ENCODE results near the gene SMG5.

SMG5 gene, protein sequence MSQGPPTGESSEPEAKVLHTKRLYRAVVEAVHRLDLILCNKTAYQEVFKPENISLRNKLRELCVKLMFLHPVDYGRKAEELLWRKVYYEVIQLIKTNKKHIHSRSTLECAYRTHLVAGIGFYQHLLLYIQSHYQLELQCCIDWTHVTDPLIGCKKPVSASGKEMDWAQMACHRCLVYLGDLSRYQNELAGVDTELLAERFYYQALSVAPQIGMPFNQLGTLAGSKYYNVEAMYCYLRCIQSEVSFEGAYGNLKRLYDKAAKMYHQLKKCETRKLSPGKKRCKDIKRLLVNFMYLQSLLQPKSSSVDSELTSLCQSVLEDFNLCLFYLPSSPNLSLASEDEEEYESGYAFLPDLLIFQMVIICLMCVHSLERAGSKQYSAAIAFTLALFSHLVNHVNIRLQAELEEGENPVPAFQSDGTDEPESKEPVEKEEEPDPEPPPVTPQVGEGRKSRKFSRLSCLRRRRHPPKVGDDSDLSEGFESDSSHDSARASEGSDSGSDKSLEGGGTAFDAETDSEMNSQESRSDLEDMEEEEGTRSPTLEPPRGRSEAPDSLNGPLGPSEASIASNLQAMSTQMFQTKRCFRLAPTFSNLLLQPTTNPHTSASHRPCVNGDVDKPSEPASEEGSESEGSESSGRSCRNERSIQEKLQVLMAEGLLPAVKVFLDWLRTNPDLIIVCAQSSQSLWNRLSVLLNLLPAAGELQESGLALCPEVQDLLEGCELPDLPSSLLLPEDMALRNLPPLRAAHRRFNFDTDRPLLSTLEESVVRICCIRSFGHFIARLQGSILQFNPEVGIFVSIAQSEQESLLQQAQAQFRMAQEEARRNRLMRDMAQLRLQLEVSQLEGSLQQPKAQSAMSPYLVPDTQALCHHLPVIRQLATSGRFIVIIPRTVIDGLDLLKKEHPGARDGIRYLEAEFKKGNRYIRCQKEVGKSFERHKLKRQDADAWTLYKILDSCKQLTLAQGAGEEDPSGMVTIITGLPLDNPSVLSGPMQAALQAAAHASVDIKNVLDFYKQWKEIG

DNA sequence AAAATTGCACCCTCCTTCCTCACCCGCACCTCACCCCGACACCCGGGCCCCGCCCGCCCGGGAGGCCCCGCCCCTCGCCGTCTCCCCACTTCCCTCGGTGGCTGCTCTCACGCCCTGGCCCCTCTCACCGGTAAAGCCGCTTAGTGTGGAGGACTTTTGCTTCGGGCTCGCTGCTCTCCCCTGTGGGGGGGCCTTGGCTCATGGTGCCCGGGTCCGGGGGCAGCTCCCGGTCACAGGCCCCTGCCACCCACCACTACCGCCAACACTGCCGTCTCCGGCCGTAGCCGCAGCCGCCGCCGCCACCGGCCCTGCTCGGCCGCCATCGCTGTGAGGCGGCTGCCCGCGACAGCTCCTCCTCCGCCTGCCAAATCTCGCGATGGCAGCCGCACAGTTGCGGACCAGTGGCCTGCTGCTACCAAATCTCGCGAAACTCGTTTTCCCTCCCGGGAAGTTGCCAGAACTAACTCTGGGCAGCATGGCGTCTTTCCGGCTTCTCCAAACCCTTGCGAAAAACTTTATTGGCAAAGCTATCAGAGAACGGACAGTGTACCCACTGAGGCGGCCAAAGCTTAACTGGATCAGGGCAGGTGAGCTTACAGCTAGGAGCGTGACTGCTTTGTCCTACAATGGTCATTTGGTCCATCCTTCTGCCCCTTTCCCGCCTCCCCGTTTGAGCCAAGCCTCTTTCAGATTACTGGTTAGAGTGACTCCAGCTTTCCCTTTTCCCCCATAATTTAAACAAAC, at the start of gene SMG5:
TSS of gene SMG5 (minus strand) at position 347 of the 744 bp plus-strand sequence. CDS start at position 202, 145 bp downstream.
- peak; percentile 99 for DNase-seq

DNA sequence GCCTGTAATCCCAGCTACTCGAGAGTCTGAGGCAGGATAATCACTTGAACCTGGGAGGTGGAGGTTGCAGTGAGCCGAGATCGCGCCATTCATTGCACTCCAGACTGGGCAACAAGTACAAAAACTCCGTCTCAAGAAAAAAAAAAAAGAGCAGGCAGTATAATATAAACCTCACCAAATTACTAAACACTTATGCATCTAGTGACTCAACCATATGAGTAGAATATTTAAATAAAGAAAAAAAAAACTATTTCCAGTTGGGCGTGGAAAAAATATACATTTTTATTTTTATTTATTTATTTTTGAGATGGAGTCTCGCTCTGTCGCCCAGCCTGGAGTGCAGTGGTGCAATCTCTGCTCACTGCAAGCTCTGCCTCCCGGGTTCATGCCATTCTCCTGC, 40.6 kb upstream of the SMG5 start:
- peak; percentile 15 for DNase-seq

DNA sequence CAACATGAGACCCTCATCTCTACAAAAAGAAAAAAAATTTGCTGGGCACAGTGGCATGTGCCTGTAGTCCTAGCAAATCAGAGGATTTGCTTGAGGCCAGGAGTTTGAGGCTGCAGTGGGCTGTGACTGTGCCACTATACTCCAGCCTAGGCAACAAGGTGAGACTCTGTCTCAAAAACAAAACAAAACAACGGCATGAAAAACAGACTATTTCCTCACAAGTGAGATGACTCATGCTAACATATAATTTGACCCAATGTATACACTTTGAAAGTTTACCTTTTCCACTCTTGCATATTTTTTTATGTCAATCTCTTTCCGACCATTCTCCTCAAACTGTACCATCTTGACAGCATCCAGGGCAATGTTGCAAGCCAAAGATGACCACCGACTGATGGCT, 37.9 kb upstream of the SMG5 start:
- DNase-seq = no peak

DNA sequence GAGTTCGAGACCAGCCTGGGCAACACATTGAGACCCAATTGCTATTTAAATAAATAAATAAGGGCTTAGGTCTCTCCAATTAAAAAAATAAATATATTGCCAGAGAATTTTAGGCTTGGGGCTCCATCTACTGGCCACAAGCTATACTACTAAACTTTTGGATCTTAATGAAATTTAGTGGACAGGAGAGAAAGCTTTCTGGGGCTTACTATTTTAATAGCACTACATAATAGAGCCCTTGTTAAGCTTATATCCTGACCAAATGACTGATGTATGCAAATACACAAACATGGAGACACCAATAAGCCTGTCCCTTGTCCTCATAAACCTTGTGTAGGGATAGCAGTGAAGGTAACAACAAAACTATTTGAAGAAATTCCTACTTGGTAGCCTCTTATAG, 37.0 kb upstream of the SMG5 start:
- peak; percentile 25 for DNase-seq

DNA sequence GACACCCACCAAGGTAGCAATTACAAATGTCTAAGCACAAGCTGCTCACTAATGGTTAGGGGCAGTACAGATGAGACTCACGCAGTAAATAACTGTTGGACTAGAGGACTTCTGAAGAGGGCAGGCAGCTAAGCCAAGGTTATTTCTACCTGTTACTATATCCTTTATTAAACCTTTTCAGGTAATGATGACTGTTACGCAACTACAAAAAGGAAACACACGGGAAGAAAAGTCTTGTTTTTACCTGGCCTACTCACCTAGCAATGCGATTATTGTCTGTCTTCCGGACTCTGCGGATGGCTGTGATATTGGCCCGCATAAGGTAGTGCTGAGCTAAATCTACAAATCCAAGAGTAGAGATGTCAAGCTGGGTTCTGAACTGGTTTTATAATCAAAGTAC, 34.3 kb upstream of the SMG5 start:
- DNase-seq = no peak

DNA sequence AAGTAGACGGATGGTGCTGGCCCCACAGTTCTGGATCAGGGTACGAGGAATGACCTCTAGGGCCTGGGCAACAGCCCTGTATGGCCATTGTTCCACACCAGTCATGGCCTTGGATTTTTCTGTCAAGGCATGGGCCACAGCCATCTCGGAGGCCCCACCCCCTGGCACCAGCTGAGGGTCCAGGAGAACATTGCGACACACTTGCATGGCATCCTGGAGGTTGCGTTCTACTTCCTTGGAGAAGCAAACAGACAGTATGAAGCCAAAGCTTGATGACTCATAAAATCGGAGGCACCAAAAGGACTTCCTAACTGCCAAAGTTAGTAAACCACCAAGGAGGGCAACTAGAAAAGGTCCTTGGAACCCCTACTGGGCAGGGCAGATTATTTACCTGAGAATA, 28.3 kb upstream of the SMG5 start:
- DNase-seq = no peak

DNA sequence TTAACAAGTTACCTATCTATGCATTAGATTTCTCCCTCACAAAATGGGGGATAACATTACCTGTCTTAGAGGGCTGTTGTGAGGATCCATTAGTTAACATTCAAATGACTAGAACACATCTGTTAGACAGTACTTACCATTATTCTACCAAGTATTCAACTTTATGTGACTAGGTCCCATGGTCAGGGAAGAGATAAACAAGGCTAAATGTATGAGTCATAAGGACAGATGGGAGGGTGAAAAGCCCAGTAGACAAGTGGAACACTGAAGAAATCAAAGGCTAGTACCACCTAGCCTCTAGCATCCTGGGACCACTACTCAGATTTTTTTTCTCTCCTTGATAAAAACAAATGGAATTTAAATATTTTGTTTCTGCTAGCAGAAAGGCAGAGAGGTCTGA, 25.5 kb upstream of the SMG5 start:
- DNase-seq = no peak

DNA sequence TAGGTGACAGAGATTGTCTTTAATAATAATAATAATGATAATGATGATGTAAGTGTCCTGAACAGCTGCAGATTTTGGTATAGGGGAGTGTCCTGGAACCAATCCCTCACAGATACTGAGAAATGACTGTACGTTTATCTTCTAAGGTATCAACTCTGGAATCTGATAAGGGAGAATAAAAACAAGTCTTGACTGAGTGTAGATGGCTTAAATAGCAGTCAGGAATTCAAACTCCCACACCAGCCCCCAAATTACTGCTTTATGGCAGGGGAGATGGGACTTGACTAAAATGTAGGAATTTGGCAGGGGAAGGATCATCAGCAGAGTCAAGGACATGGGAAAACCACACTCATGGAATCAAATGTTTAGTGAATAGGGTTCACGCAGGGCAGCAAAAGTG, 22.6 kb upstream of the SMG5 start:
- no peak for DNase-seq

DNA sequence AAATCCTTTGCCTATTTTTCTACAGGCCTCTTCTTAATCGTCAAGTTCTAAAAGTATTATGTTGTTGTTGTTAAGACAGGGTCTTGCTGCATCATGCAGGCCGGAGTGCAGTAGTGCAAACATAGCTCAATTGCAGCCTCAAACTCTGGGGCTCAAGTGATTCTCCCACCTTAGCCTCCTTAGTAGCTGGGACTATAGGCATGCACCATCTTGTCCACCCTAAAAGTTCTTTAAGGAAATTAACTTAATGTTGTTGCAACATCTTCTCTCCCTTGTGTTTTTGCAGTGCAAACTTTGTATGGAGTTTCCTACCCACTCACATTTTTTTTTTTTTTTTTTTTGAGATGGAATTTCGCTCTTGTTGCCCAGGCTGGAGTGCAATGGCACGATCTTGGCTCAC, 20.6 kb upstream of the SMG5 start:
- no peak for DNase-seq

DNA sequence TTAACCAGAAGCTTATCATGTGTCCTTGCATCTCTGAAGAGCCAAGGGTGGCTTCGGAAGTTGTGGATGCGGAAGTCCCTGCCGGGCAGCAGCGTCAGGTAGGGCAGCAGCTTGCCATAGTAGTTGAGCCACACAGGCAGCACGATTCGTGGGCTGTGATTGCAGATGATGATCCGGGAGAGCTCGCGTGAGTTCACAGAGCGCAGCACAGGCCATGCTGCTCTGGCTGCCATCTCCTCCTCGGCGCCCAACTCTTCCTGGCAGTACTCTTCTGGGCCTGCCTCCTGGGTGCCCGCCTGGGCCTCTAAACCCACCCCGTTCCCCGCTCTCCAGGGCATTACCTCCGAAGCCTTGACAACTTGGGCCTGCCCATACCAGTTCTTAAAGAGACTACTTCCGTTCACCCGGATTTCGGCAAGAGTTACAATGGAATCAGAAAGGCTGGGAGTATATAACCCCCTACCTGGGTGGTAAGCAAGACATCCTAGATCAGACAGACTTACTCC, 16.3 kb upstream of the SMG5 start, which contains the start of gene VHLL:
TSS of gene VHLL (minus strand) at position 456 of the 506 bp plus-strand sequence. CDS start at position 338, 118 bp downstream.
- no peak for DNase-seq

DNA sequence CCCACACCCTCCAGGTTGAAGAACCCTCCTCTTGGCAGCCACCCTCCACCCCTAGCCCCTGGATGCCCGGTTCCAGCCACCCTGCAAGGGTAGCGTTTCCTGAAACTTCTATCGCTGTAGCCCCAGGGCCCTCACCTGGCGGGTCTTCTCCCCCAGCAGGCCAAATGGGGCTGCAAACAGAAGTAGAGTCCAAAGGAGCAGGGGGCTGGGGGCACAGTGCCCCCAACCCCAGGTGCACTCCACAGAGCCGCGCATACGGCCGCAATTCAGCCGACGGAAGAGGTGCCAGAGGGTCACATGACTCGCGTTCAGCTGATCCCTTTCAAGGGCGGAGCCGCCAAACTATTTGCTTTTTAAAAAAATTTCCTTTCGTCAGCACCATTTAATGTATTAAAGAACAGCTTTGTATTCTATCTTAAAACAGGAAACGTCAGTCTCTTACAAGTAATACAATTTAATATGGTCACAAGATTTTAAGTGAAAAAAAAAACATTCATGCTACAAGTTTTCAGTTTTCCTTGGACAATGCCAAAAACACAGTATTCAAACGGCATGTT, 12.8 kb upstream of the SMG5 start, which contains the start of gene GLMP:
TSS of gene GLMP (minus strand) at position 289 of the 557 bp plus-strand sequence. CDS start at position 255, 34 bp downstream.
- DNase-seq = peak; percentile 62

DNA sequence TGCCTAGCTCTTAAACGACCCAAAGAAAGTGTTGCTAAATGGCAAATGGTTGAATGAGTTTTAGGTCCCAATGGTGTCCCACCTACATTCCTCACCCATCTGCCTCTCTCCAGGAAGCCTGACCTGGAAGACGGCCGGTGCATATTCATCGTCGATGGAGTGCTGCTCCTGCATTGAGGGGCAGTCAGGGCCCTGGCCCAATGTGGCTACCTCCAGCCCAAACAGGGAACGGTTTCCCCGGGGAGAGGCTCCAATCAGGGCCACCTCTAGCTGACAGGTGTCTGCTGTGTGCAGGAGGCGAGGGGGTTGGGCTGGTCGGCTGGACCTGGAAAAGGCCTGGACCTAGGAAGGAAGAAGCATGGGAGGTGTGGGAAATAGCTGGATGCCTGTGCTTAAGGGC, 11.3 kb upstream of the SMG5 start:
- DNase-seq = no peak

DNA sequence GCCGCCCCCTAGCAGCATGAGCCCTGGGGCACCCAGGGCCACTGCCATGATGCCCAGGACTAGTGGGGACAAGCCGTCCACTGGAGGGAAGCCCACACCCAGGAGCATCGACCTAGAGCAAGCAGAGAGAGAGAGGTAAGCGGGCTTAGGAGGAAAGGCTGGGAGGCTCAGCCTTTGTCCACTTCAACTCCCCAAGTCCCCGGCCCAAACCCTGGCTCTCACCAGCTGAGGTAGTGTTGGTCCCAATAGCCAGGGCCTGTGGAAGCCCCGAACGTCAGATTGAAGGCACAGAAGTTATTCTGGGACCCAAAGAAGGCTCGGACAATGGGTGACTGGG, 10.4 kb upstream of the SMG5 start:
- DNase-seq = no peak

DNA sequence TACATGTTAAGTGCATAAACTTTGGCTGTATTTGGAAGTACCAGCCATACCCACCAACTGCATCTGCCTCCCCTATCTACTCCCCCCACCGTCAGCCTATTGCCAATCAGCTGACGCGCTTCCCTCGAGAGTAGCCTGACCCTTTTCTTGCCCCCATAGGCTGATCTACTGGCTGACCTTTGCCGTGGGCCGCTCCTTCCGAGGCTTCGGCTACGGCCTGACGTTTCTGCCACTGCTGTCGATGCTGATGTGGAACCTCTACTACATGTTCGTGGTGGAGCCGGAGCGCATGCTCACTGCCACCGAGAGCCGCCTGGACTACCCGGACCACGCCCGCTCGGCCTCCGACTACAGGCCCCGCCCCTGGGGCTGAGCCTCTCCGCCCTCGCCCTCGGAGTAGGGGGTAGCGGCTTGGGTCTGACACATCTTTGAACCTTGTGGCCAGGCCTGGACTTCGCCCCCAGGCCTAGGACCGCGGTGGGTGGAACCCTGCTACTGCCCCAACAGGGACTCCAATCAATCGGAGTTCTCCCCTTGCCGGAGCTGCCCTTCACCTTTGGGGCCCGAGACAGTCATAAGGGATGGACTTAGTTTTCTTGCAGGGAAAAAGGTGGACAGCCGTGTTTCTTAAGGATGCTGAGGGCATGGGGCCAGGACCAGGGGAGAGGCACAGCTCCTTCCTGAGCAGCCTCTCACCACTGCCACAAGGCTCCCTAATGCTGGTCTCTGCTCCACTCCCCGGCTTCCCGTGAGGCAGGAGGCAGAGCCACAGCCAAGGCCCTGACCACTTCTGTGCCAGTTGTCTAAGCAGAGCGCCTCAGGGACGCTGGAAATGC, 8.8 kb upstream of the SMG5 start:
- DNase-seq = peak; percentile 66

DNA sequence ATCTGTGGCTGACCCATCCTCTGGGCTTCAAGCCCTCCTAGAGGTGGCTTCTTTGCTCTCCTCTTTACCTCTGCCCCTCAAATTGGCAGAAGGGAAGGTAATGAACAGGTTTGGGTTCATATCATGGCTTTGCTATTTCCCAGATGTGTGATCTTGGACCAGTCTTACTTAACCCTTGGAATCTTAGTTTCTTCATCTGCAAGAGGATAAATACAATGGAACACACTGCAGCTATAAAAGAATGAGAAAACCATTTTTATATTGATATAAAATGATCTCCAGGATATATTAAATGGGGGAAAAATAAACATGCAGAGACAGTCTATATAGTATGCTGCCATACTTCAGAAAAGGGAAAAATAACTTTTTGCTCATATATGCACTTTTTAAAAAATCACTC, 7.2 kb upstream of the SMG5 start:
- DNase-seq = no peak

DNA sequence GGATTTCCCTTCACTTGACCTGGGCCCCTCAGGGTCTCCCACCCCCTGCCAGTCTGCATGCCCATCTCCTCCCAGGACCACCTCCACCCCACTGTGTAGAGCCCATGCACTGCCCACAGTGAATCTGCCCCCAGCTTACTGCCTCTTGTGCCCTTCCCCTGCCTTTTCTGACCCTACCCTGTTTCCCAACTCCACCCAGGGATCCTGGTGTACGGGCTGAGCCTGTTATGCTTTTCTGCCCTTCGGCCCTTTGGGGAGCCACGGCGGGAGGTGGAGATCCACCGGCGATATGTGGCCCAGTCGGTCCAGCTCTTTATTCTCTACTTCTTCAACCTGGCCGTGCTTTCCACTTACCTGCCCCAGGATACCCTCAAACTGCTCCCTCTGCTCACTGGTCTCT, 3.4 kb upstream of the SMG5 start:
- no peak for DNase-seq

DNA sequence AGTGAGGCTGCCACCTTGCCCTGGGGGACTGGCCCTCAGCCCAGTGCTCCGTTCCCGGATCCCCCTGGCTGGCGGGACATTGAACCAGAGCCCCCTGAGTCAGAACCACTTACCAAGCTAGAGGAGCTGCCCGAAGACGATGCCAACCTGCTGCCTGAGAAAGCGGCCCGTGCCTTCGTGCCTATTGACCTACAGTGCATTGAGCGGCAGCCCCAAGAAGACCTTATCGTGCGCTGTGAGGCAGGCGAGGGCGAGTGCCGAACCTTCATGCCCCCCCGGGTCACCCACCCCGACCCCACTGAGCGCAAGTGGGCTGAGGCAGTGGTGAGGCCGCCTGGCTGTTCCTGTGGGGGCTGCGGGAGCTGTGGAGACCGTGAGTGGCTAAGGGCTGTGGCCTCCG, 2.8 kb upstream of the SMG5 start:
- DNase-seq = no peak

DNA sequence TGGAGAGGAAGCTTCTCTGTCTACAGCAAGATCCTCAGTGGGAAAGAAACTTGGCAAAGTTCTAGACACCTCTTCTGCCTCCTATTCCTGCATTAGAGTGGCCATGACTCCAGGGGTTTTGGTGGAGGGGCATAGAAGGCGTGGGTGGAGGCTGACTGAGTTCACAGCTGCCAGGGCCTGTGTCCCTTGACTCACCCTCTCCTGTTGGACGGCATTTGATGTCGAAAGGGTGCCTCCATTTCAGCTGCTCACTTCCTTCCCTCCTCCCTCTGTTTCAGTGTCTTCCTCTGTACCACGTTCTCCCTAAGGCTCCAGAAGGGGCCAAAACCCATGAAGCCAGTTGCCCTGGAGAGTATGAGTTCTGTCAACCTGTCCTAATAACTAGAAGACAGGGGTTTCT, 2.1 kb upstream of the SMG5 start:
- no peak for DNase-seq

DNA sequence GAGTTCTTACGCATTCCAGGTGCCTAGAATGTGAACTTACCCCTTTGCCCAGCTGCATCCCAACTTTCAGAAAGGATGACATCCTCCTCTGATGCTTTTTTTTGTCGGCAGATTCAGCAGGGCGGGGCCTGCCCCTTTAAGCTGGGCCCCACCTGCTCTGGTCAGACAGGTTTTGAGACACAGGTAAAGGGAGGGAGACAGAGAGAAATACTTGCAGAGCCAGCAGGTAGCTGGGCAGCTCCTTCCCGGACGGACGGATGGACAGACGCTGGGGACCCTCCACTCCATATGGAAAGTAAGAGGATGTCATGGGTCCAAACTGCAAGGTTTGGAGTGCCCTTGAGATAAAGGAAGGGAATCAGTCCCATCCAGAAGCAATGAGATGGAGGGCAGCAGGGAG, 1.5 kb upstream of the SMG5 start, which contains the start of gene TMEM79:
TSS of gene TMEM79 (plus strand) at position 214 of the 400 bp plus-strand sequence. CDS start 902 bp downstream, outside the sequence.
- DNase-seq = no peak

DNA sequence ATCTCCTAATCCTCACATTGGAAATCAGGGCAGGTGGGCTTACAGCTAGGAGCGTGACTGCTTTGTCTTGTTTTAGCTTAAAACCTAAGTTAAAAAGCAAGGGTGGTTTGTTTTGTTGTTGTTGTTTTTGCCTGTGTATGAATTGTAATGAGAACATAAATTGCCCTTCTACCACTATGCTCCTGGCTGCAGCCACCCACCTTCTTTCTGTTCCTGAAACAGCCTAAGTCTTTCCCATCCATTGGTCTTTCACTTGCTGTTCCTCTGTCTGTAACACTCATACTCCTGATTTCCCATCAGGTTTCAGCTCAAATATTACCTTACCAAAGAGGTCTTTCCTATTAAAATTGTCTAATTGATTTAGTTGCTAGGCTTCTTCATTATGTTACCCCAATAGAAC, 896 bp upstream of the SMG5 start:
- DNase-seq = no peak

All from fibroblast of skin of right quadriceps (primary cell).